ENCODE results near the gene SLC2A5. TPM values are rescaled to one million over a fixed set of nuclear protein-coding genes. Genes with fewer than 3 reads are reported as not detected.
A peak's percentile ranks its signal among the peaks of the same experiment; 100 is the strongest.

SLC2A5 gene
- total RNA-seq, 1 donor from 2014 or later: not detected

GRCh38 chr1:9106286-9106685 is 36.9 kb upstream of the SLC2A5 start:
- Mint-ChIP-seq H3K27ac (no peak overlapping the region), H3K36me3 (ENCODE audit: insufficient read depth) (no peaks in the 10 kb centered on the region), H3K4me3 (ENCODE audit: low read depth) (no peak overlapping the region), H3K9me3 (ENCODE audit: low read depth) (no peaks in the 10 kb centered on the region), H3K4me1 (ENCODE audit: low read depth) (no peaks in the 10 kb centered on the region), H3K27me3 (peaks cover 2% of the 10 kb centered on the region)
- TF ChIP-seq CTCF (IDR thresholded peaks at IDR 0.05; ENCODE audit: unreplicated experiment): no peak
- DNase-seq (ENCODE audit: low spot score, unreplicated experiment): no peak

- no peaks in the 10 kb centered on the region for H3K36me3 Mint-ChIP-seq (ENCODE audit: insufficient read depth)
- no peak for TF ChIP-seq CTCF (IDR thresholded peaks at IDR 0.05; ENCODE audit: unreplicated experiment)
- H3K4me3 Mint-ChIP-seq (ENCODE audit: low read depth): no peak overlapping the region
- no peak for DNase-seq (ENCODE audit: low spot score, unreplicated experiment)
- H3K27ac Mint-ChIP-seq: no peak overlapping the region
- H3K27me3 Mint-ChIP-seq: no peaks in the 10 kb centered on the region
- no peaks in the 10 kb centered on the region for H3K4me1 Mint-ChIP-seq (ENCODE audit: low read depth)
- no peaks in the 10 kb centered on the region for H3K9me3 Mint-ChIP-seq (ENCODE audit: low read depth)
Measured at GRCh38 chr1:9105336-9105867, 36.0 kb upstream of the SLC2A5 start.

- Mint-ChIP-seq H3K4me1 (ENCODE audit: low read depth) (no peaks in the 10 kb centered on the region), H3K27me3 (no peaks in the 10 kb centered on the region), H3K9me3 (ENCODE audit: low read depth) (peaks cover 3% of the 10 kb centered on the region), H3K4me3 (ENCODE audit: low read depth) (no peak overlapping the region), H3K36me3 (ENCODE audit: insufficient read depth) (no peaks in the 10 kb centered on the region), H3K27ac (no peak overlapping the region)
- peak; percentile 73 for TF ChIP-seq CTCF (IDR thresholded peaks at IDR 0.05; ENCODE audit: unreplicated experiment)
- DNase-seq (ENCODE audit: low spot score, unreplicated experiment): no peak
Measured at GRCh38 chr1:9101510-9102146, 32.2 kb upstream of the SLC2A5 start.

- Mint-ChIP-seq H3K27me3 (no peaks in the 10 kb centered on the region), H3K4me1 (ENCODE audit: low read depth) (no peaks in the 10 kb centered on the region), H3K4me3 (ENCODE audit: low read depth) (no peak overlapping the region), H3K27ac (no peak overlapping the region), H3K36me3 (ENCODE audit: insufficient read depth) (no peaks in the 10 kb centered on the region), H3K9me3 (ENCODE audit: low read depth) (peaks cover 8% of the 10 kb centered on the region)
- DNase-seq (ENCODE audit: low spot score, unreplicated experiment): no peak
- TF ChIP-seq CTCF (IDR thresholded peaks at IDR 0.05; ENCODE audit: unreplicated experiment): no peak
Measured at GRCh38 chr1:9100471-9101043, 31.1 kb upstream of the SLC2A5 start.

DNA sequence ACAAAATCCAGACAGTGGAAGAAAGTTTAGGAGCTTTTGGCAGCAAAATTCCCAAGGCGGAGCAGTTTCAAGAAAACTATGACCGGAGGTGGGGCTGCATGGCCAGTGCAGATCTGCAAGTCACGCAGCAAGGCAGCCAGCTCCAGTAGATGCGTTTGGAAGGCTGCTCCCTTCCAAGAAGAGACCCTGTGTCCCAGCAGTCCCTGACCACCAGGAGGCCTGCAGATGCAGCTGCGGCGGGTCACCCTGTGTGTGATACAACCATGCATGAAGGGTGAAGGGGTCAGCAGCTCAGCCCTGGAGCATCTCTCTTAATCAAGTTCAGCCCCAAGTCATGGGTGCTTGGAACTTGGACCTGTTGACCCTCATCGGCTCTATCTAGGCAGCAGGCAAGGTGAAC is 30.1 kb upstream of the SLC2A5 start:
- no peak overlapping the region for H3K27ac Mint-ChIP-seq
- peak; percentile 27 for TF ChIP-seq CTCF (IDR thresholded peaks at IDR 0.05; ENCODE audit: unreplicated experiment)
- no peaks in the 10 kb centered on the region for H3K27me3 Mint-ChIP-seq
- H3K4me3 Mint-ChIP-seq (ENCODE audit: low read depth): no peak overlapping the region
- H3K9me3 Mint-ChIP-seq (ENCODE audit: low read depth): peaks cover 13% of the 10 kb centered on the region
- no peaks in the 10 kb centered on the region for H3K36me3 Mint-ChIP-seq (ENCODE audit: insufficient read depth)
- DNase-seq (ENCODE audit: low spot score, unreplicated experiment): no peak
- no peaks in the 10 kb centered on the region for H3K4me1 Mint-ChIP-seq (ENCODE audit: low read depth)

Measured in progenitor cell of endocrine pancreas (in vitro differentiated cells).